ENCODE results near the gene SRPK1. TPM values are rescaled to one million over a fixed set of nuclear protein-coding genes. Genes with fewer than 3 reads are reported as not detected.

Gene SRPK1
- total RNA-seq, 4 donors from 2014 or later, result 14.3 to 76.3 (median 29.4) TPM

GRCh38 chr6:35907750-35908149 is 13.1 kb downstream of the SRPK1 start:
- Histone ChIP-seq H3K4me1 (no peaks in the 10 kb centered on the region), H3K36me3 (no peaks in the 10 kb centered on the region), H3K27me3 (no peaks in the 10 kb centered on the region), H3K9me3 (no peaks in the 10 kb centered on the region), H3K27ac (no peak overlapping the region), H3K4me3 (no peak overlapping the region)
- TF ChIP-seq POLR2A (IDR thresholded peaks at IDR 0.05) (no peak), CTCF (IDR thresholded peaks at IDR 0.05) (no peak)
- intact Hi-C loops (cut with DNase I; ENCODE audit: low total_unique reads), result no loop called here
- no peak for DNase-seq

DNA sequence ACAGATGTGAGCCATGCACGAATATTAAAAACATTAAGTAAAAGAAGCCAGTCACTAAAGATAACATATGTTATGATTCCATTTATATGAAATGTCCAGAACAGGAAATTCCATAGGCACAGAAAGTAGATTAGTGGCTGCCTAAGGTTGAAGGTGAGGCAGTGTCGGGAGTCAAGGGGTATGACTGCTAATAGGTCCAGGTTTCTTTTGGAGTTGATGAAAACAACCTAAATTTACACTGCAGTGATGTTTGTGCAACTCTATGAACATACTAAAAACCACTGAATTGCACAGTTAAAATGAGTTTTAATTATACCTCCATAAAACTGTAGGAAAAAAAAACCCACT is 14.4 kb downstream of the SRPK1 start:
- H3K9me3 ChIP-seq, result no peaks in the 10 kb centered on the region
- no peak overlapping the region for H3K4me3 ChIP-seq
- no peaks in the 10 kb centered on the region for H3K36me3 ChIP-seq
- intact Hi-C loops (cut with DNase I; ENCODE audit: low total_unique reads), result no loop called here
- no peaks in the 10 kb centered on the region for H3K4me1 ChIP-seq
- H3K27me3 ChIP-seq, result no peaks in the 10 kb centered on the region
- TF ChIP-seq POLR2A (IDR thresholded peaks at IDR 0.05) (no peak), CTCF (IDR thresholded peaks at IDR 0.05) (no peak)
- DNase-seq, result no peak
- H3K27ac ChIP-seq, result no peak overlapping the region

- no peaks in the 10 kb centered on the region for H3K9me3 ChIP-seq
- H3K36me3 ChIP-seq, result no peaks in the 10 kb centered on the region
- intact Hi-C loops (cut with DNase I; ENCODE audit: low total_unique reads), result no loop called here
- DNase-seq, result no peak
- no peaks in the 10 kb centered on the region for H3K27me3 ChIP-seq
- H3K4me1 ChIP-seq, result no peaks in the 10 kb centered on the region
- H3K4me3 ChIP-seq, result no peak overlapping the region
- TF ChIP-seq CTCF (IDR thresholded peaks at IDR 0.05), result no peak
- no peak for TF ChIP-seq POLR2A (IDR thresholded peaks at IDR 0.05)
- no peak overlapping the region for H3K27ac ChIP-seq
Observed at GRCh38 chr6:35905841-35906498, 14.9 kb downstream of the SRPK1 start.

DNA sequence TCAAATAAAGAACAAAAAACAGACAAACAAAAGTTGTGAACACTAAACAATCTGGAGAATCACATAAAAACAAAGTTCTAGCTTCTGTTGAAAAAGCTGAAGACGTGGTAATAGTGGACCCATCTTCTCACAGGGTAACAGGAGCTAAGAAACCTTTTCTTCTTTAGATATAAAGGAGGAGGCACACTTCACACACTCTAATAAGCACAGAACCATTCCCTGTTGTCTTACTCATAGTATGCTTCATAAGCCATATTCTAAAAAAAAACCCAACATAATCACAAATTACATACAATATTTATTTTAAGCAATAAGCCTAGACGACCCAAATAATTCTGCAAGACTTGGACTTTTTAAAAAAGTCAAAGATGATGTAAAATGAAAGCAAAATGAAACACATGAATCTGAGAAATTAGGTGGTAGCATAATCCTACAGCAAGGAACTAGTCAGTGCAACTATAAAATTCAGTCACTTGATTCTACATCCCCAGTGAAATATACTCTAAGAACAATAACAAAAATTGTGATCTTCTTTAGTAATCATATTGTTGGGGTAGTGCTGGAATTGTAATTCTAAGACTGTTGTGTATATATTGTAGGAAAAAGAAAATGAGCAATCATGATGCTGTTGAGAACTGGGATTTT is 15.6 kb downstream of the SRPK1 start:
- DNase-seq, result no peak
- Histone ChIP-seq H3K4me1 (no peaks in the 10 kb centered on the region), H3K9me3 (no peaks in the 10 kb centered on the region), H3K27ac (no peak overlapping the region), H3K36me3 (no peaks in the 10 kb centered on the region), H3K4me3 (no peak overlapping the region), H3K27me3 (no peaks in the 10 kb centered on the region)
- TF ChIP-seq POLR2A (IDR thresholded peaks at IDR 0.05) (no peak), CTCF (IDR thresholded peaks at IDR 0.05) (no peak)
- intact Hi-C loops (cut with DNase I; ENCODE audit: low total_unique reads), result no loop called here

GRCh38 chr6:35903679-35904078 is 17.2 kb downstream of the SRPK1 start:
- H3K27me3 ChIP-seq, result no peaks in the 10 kb centered on the region
- H3K4me3 ChIP-seq, result no peak overlapping the region
- no peaks in the 10 kb centered on the region for H3K36me3 ChIP-seq
- intact Hi-C loops (cut with DNase I; ENCODE audit: low total_unique reads), result no loop called here
- H3K9me3 ChIP-seq, result no peaks in the 10 kb centered on the region
- DNase-seq, result no peak
- H3K4me1 ChIP-seq, result no peaks in the 10 kb centered on the region
- H3K27ac ChIP-seq, result no peak overlapping the region
- TF ChIP-seq CTCF (IDR thresholded peaks at IDR 0.05), result no peak
- no peak for TF ChIP-seq POLR2A (IDR thresholded peaks at IDR 0.05)

Measured in uterus (tissue), 4 donors.